Loucy (cell line): ENCODE data around the gene HACD3.

ENCODE experiments used
- EZH2phosphoT487 ChIP-seq: fragments of 200-600 bp; IDR thresholded peaks from 2 replicates; pipeline ENCODE4 v1.6.1; 2018; ENCODE audit warnings: antibody characterized with exemption, mild to moderate bottlenecking, moderate library complexity, borderline replicate concordance
- TF ChIP-seq, protein P1 (sequence below): fragments of 200-600 bp; sonication (generic); conservative IDR thresholded peaks from 2 replicates; pipeline ENCODE4 v1.5.1; 2014; ENCODE audit warnings: mild to moderate bottlenecking, antibody characterized with exemption, low read length

DNA sequence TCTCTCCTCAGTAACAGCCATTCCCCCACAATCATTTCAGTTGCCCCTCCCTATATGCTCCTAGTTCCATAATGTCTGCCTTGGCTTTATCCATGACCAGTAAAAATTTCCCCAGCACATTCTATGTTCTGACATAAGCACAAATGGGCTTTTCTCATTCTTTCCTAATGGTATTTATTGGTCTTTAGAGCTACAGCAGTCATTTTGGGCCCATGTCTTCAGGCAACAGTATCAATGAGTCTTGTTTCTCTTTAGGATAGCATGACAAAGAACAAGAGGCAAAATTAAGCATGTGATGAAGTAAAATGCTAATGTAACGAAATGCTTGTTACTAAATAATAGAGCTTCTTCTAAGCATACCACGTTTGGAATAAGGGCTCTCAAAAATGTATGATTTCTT, 20.9 kb upstream of the HACD3 start:
- TF ChIP-seq, protein P1, sequence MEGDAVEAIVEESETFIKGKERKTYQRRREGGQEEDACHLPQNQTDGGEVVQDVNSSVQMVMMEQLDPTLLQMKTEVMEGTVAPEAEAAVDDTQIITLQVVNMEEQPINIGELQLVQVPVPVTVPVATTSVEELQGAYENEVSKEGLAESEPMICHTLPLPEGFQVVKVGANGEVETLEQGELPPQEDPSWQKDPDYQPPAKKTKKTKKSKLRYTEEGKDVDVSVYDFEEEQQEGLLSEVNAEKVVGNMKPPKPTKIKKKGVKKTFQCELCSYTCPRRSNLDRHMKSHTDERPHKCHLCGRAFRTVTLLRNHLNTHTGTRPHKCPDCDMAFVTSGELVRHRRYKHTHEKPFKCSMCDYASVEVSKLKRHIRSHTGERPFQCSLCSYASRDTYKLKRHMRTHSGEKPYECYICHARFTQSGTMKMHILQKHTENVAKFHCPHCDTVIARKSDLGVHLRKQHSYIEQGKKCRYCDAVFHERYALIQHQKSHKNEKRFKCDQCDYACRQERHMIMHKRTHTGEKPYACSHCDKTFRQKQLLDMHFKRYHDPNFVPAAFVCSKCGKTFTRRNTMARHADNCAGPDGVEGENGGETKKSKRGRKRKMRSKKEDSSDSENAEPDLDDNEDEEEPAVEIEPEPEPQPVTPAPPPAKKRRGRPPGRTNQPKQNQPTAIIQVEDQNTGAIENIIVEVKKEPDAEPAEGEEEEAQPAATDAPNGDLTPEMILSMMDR = no peak
- TF ChIP-seq EZH2phosphoT487 = no peak
